GM19468 (cell line): ENCODE results near the gene SH3RF3.
"Not testable (repeated sequence)": the region's sequence is repeated elsewhere in the genome, so short reads cannot be mapped to it uniquely, and the experiment has no call there.

ENCODE experiments used
- ATAC-seq: cut with Tn5 transposase; IDR thresholded peaks from one replicate; pipeline ENCODE4 v1.9.1; 2021; ENCODE audit warnings: mild to moderate bottlenecking, moderate library complexity, moderate number of reproducible peaks; ENCODE audit not compliant: unreplicated experiment; ENCODE audit errors: extremely low read depth

SH3RF3 gene

DNA sequence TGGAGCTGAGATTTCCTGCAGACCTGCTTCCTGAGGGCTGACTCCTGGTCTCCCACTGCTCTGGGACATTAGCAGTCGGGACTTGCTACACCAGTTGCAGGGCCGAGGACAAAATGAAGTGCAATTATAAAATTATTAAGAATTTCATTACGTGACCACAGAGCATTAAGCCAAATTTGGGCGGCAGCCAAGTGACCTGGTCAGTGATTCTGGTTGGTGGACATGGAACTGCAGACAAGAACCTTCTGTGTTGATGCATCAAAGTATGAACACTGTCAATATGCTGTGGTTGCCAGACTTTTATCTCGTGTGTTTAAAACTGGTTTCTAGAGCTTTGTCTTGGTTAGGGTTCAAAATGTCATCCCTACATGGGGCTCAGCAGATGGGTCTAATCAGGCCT lies 24.8 kb downstream of the SH3RF3 start:
- ATAC-seq: no peak

DNA sequence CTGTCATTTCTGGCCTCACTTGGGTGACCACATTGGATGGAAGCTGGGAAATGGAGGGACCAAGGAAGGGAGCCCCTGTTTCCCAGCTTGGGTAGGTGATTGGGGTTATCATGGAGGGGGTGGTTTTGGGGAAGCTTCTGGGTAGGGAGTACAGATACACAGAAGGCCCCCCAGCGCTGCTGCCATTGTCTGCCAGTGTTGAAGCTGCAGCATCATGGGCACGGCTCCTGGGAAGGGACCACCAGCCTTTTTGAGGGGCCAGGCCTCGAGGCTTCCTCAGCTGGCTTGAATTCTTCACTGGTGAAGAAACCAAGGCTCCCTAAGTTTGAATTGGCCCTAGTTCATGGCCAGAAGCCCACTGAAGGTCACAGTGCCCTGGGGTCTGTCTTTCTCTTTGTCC lies 25.2 kb downstream of the SH3RF3 start:
- no peak for ATAC-seq

DNA sequence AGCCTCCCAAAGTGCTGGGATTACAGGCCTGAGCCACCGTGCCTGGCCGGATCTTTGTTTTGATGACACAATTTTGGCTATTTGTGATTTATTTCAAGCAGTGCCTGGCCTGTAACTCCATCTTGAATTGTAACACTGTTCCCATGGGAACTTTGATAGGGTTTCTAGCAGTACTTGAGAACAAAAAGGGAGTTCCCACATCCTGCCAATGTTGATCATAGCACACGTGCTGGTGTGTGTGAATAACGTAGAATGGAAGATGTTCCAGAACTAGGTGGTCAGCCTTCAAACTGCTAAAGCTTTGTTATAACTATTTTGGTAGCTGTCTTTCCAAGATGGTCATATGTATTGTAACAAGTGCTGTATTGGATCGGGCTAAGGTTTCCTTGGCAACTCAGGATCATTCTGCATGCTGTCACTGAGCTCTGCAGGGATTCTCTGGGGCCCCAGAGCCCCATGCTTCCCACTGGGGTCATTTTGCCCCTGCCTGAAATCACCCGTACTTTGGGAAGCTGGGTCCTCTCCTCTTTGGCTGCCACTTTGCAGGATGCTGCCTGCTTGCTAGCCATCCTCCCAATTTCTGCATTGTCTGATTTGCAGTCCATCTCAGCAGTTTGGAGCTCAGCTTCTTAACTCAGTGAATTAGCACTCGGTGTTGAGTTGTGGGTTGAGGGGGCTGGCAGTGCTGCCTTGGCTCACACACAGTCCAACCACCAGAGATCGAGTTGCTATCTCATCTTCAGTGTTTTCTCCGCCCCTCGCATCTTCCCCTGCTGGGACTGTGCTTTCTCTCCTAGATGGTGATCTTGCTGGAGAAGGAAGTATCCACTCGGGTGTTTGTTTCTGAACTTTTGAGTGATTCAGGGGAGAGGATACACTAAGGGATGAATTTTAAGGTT lies 26.8 kb downstream of the SH3RF3 start:
- no peak for ATAC-seq

DNA sequence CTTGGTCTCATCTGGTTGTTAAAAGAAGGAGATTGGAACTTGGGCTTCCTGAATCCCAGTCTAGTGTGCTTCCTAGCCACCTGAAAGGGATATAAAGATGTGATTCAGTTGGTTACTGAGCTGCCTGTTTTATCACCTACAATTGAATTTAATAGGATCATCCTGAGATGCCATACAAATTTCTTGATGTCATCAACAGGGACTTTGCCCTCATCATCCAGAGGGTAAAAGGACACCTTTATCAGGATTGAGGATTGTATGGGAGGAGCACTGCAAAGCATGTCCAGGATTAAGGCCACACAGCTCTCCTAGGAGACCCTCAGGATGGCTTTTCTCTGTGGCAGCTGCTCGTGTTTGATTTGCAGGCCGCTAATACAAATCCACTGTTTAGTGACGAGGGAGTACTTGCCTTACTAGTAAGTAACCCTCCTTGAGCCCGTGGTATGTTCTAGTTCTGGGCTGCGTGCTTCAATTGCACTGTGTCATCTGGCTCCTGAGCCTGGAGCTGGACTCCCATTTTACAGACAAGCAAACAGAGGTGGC lies 28.6 kb downstream of the SH3RF3 start:
- no peak for ATAC-seq

DNA sequence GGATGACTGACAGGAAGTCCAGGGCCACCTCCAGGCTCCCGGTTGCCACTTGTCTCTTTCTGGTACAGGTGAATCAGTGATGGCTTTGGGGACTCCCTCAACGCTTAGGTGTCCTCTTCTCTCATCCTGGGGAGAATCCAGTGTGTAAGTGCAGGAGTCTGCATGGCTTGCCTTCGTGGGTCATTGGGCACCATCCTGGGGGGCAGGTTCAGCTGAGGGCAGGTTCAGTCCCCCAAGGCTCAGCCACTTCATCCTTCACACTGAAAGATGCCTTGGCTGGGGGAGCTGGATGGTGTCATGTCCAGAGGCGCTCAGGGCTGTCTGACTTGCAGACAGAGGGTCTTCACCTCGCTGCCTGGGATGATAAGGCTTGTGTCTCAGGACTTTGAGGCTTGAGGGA lies 29.2 kb downstream of the SH3RF3 start:
- no peak for ATAC-seq

DNA sequence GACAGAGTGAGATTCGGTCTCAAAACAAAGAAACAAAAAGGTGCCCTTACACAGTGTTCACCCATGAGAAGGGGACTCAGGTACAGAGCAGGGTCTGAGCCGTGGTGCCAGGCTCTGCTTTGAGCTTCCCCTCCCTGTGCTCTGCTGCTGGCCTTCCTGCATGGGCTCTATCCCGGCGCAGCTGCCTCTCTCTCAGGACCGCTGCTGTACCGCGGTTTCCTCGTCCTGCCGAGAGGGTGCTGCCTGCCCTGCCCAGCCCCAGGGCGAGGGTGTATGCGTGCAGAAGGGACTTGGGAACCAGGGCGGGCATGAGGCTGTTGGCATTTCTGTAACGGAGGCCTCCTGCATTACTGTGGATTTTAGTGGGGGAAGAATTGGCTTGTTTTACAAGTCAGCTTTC lies 30.1 kb downstream of the SH3RF3 start:
- no peak for ATAC-seq

DNA sequence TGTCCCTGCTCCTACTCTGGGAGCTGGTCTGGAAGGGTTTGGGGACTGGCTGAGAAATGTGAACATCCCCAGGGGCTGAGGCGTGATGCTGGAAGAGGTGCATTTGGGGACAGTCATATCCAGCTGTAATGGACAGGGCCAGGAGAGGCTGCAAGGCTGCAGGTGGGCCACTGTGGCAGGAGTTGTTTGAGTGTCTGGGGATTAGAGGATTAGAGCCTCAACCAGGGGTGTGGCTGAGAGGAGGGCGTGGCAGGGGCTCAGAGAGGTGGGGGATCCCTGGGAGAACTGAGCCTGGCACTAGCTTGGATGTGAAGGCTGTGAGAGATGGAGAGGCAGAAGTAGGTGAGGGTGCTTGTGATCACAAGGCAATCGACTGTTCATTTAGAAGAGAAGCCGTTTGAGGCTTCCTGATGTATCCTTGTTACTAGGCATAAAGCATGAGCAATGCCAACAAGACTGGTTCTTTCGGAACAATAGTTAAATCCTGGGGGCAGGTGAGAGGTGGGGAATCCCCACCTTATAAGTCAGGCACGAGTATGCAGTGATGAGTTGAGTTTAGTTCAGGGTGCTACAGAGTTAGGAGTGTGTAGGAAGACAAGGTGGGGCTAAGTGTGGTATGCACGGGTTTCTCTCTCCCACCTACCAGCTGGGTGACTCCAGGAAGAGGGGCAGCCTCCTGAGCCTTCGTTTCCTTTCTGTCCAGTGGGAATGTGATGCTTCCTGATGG lies 31.9 kb downstream of the SH3RF3 start:
- ATAC-seq: no peak

DNA sequence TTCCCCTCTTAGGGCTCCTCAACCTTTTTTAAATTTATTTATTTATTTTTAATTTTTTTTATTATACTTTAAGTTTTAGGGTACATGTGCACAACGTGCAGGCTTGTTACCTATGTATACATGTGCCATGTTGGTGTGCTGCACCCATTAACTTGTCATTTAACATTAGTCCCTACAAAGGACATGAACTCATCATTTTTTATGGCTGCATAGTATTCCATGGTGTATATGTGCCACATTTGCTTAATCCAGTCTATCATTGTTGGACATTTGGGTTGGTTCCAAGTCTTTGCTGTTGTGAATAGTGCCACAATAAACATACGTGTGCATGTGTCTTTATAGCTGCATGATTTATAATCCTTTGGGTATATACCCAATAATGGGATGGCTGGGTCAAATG lies 33.4 kb downstream of the SH3RF3 start:
- not testable (repeated sequence) for ATAC-seq

DNA sequence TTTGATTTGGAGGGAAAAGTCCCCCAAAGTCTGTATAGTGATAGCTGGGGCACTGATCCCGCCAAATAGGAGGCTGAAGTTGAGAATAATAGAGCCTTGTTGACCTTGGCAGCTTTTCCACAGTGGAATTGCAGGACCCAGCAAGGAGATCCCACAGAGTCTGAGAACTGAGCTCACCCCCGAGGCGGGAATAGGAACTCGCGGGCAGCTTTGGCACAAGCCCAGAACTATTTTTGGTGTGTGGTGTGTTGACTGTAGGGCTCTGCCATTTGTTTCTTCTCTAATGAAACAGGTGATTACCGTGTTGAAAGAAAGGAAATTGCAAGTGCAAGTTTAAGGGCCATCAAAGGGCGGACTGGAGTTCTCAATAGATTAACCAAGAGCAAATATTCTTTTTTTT lies 34.0 kb downstream of the SH3RF3 start:
- no peak for ATAC-seq

DNA sequence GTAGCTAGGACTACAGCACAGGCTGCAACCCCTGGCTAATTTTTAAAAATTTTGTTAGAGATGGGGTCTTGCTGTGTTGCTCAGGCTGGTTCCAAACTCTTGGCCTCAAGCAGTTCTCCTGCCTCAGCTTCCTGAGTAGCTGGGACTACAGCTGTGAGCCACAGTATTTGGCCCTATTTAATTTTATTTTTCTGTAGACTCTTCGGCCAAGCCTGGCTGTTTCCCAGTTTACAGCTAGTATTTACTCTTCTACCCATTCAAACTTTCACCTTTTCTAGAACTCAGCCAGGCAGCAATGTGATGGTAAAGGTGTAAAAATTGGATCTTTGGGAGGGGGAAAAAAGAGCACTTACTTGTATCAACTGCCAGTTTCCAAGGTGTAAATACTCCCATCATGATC lies 35.3 kb downstream of the SH3RF3 start:
- ATAC-seq: no peak

DNA sequence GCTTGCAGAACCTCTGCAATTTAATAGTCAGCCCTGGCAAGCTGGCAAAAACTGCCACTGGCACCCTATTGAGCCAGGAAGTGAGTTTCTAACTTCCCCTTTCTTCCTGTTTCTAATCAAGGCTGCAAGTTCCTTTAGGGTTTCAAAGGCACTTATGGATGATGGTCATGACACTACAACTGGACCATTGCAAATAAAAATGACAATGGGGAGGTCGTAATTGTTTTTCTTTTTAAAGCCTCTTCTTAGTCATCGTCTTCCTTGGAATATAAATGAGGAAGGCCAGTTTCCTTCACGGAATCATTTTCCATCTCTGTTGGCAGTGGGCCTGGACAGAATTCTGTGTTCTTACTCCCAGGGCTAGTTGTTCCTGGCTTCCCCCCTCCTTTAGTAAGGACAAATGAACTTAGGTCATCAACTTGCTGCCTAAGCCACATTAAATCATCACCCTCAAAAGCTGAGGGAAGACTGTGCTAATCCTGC lies 35.8 kb downstream of the SH3RF3 start:
- no peak for ATAC-seq

DNA sequence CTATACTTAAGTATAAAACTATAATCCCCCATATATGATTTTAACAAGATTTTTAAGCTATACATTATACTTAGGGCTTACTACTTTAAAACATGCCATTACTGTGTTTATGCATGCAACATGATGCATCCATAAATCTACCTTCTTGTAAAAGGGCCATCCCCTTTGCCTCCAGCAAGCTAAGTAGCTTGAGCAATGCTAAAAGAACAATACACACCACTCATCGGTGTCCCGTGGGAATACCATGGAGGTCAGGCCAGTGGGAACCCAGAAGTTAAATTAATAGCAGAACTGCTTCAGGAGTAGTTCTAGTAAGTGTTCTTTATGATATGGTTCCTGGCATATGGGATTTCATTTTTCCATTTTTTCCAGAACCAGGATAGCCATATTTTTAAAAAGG lies 37.8 kb downstream of the SH3RF3 start:
- ATAC-seq: no peak

DNA sequence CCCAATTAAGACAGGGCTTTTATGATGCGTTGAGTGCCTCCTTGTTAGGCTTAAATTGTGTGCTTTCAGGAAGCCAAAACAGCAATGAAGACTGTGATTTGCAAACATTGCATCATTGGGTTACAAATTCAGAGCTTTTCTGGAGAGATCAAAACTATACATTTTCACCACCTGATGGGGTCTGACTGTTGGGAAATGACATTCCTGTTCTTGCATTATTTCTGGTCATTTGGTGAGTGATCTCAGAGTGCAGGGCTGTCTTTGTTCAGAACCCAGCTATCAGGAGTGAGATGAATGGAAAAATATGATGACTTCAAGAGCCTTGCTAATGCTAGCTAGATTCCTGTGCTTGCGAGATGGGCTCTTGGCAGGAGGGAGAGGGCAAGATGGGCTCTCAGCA lies 39.1 kb downstream of the SH3RF3 start:
- ATAC-seq: no peak

DNA sequence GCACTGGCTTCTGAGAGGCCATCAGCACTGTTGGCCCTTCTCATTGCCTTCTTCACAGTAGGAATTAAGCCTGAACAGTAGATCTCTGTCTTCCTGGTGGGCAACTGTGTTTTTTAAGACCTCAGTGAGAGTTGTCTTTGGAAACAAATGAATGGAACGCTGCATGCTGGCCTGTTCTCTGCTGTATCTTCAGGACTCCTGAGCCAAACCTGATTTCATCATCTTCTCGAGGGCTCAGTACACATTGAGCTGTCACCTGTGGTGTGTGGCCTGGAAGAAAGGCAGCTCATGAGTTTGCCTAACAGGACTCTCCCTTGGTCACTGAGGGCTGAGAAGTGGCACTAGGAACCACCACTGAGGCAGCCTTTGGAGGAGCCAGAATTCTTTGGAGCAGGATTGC lies 39.7 kb downstream of the SH3RF3 start:
- ATAC-seq: no peak

DNA sequence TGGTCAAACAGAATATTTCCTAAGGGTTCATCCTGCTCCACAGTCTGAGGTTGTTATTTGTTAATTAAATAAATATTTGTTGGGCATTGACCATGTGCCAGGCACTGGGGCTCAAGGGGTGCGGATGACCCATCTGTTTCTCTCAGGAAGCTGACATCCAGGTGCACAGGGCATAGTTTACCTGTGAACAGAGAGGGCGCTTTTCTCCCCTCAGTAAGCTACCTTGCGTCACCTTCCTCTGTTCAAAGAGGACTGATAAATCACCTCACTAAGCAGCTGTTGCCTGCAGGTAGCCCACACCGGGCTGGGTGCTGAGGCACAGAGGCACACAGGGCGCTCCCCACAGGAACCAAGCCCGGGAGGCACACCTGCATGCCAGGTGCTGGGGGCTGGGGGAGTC lies 41.6 kb downstream of the SH3RF3 start:
- no peak for ATAC-seq

DNA sequence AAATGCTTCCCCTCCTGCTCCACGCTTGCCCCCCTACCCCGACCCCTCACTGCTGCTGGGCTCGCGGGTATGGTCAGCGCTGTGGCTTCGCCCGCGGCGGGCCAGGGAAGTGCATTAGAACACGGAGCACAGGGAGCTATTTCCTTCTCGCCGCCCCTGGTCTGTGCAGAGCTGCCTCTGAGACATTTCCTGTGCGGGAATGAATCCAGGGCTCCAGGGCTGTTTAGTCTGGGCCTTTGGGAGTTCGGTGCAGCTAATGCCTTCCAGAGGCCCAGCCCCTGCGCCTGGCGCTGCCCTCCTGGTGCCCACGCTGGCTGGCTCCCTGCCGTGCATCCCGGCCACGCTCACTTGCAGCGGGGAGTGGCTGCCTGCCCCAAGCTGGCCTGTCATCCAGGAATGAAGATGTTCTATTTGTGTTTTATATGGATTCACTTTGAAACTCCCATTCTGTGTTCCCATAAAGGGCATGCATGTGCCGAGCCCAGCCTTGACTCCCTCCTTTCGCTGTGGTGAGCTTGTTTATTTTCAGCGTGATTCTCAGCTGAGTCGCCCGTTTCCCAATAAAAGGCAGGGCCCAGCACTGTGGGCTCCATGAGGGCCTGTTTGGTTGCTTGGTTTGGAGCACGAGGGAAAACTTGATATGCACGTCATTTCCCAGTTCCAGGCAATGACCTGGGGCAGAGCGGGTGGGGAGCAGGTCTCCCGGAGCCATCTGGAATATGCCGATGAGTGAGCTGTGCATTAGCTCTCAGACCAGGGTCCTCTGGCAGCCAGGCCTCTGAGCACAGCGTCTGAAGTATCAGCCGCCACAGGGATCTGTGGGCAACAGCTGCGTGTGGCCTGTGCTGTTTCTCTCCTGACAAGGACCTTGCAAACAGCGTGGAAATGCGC lies 42.7 kb downstream of the SH3RF3 start:
- ATAC-seq: no peak

DNA sequence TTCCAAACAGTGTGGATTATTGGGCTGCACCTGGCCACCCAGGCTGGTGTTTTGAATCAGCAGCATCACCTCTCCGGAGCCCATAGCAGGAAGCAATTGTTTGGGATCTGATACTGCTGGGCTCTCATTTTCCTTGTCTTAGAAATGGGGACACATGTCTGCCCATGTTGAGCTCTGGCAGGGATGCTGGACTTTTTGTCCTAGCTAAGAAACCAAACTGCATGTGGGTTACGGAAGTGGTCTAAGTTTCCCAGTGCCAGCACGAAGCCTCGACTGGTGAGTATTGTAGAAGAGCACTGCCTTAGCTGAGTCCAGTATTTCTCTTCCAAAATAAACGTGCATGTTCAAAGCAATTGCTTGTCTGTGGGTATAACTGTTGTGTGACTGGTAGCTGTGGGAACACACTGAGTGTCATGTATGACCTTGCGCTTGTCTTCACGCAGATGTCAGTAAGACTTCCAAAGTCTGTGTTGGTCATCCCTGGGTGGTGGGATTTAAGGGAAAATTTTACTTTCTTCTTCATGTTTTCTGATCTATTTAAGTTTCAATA lies 43.6 kb downstream of the SH3RF3 start:
- no peak for ATAC-seq

DNA sequence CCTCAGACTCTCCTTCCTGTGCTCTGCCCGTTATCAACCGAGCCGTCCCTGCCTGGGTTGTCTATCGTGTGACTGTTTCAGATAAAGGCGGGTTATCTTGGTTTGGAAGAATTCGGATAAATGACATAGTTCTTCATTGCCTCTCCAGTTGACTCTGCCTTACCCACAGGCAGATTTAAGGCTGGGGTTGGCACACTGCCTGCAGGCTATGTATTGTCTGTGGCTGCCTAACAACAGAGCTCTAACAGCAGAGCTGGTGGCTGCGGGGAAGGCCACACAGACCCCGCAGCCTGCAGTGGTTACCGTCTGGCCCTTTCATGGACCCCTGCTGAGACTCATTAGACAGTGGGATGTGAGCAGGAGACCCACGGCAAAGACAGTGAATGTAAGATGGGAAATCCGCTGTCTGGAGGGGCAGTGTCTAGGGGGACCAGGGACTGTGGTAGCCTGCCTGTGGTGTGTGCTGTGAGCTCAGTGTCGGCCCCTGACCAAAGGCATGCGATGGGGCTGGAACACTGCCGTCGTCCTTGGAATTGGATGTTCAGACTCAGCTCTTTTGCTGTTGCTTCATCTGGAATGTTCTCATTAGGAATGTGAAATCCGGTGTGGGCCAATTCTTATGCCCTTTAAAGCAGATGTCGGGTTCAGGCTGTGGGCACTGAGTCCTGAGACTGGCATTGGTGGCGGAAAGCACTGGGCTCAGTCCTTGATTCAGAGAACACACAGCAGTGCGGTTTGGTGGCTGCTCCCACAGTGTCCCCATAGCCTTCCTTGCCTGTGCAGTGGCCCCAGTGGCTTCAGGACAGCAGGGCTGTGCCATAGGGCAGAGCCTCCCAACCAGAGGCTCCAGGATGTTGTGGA lies 44.5 kb downstream of the SH3RF3 start:
- no peak for ATAC-seq

DNA sequence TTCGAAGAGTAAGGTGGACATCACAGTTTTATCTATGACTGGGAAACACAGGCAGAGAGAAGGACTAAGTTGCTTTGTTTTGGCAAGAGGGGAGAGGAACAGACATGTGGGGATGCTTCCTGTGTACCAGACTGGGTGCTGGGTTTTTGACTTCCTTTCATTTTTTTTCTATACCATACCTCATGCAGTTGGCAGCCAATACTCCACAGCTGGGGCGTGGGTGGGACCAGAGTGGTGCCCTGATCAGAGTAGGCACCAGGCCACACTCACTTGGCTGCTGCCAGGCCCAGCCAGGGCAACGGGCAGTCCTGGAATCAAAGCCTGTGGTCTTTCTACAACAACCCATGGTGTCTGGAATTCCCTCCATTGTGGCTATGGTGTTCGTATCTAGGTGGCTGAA lies 45.2 kb downstream of the SH3RF3 start:
- no peak for ATAC-seq
